ENCODE measurements around the gene ERICH6B.
"Not testable (repeated sequence)": the region's sequence is repeated elsewhere in the genome, so short reads cannot be mapped to it uniquely, and the experiment has no call there.

ERICH6B gene

GRCh38 chr13:45615501-45616101 is at the start of gene ERICH6B:
ERICH6B (minus strand) TSS chr13:45615739; CDS start chr13:45597005, 18,734 bp downstream.
- H3K9me3 ChIP-seq (ENCODE audit: severe bottlenecking), result peaks cover 7% of the 10 kb centered on the region
- peak; percentile 48 for DNase-seq
- peak within 1 kb of the TSS; percentile 12; the same call in 1 of the 2 replicates for H3K4me3 ChIP-seq (ENCODE audit: low read depth, low read length)
- H3K36me3 ChIP-seq, result no peaks in the 10 kb centered on the region
- H3K27me3 ChIP-seq (ENCODE audit: insufficient read depth, low read depth, severe bottlenecking), result peaks cover 61% of the 10 kb centered on the region
- TF ChIP-seq CTCF (IDR thresholded peaks at IDR 0.05; ENCODE audit: low read depth, low read length), result no peak
- H3K27ac ChIP-seq, result no peak within 1 kb of the TSS

GRCh38 chr13:45662903-45663302 is 47.4 kb upstream of the ERICH6B start:
- not testable (repeated sequence) for DNase-seq; H3K4me3 ChIP-seq (ENCODE audit: low read depth, low read length); H3K27me3 ChIP-seq (ENCODE audit: insufficient read depth, low read depth, severe bottlenecking); H3K27ac ChIP-seq; H3K36me3 ChIP-seq; H3K9me3 ChIP-seq (ENCODE audit: severe bottlenecking)

- no peak for DNase-seq
- H3K4me3 ChIP-seq (ENCODE audit: low read depth, low read length), result no peak overlapping the region
- H3K27ac ChIP-seq, result no peak overlapping the region
- H3K36me3 ChIP-seq, result no peaks in the 10 kb centered on the region
- H3K27me3 ChIP-seq (ENCODE audit: insufficient read depth, low read depth, severe bottlenecking), result no peaks in the 10 kb centered on the region
- no peaks in the 10 kb centered on the region for H3K9me3 ChIP-seq (ENCODE audit: severe bottlenecking)
- TF ChIP-seq CTCF (IDR thresholded peaks at IDR 0.05; ENCODE audit: low read depth, low read length), result no peak
These were observed 46.6 kb upstream of the ERICH6B start for GRCh38 chr13:45662162-45662561.

GRCh38 chr13:45660458-45660857 is 44.9 kb upstream of the ERICH6B start:
- not testable (repeated sequence) for H3K9me3 ChIP-seq (ENCODE audit: severe bottlenecking); H3K36me3 ChIP-seq; H3K27me3 ChIP-seq (ENCODE audit: insufficient read depth, low read depth, severe bottlenecking); H3K4me3 ChIP-seq (ENCODE audit: low read depth, low read length); H3K27ac ChIP-seq; DNase-seq

- no peak for TF ChIP-seq CTCF (IDR thresholded peaks at IDR 0.05; ENCODE audit: low read depth, low read length)
- H3K36me3 ChIP-seq, result no peaks in the 10 kb centered on the region
- no peak for DNase-seq
- no peak overlapping the region for H3K4me3 ChIP-seq (ENCODE audit: low read depth, low read length)
- no peaks in the 10 kb centered on the region for H3K9me3 ChIP-seq (ENCODE audit: severe bottlenecking)
- H3K27ac ChIP-seq, result no peak overlapping the region
- no peaks in the 10 kb centered on the region for H3K27me3 ChIP-seq (ENCODE audit: insufficient read depth, low read depth, severe bottlenecking)
These were observed 44.0 kb upstream of the ERICH6B start for GRCh38 chr13:45659536-45659935.

- Histone ChIP-seq H3K9me3 (ENCODE audit: severe bottlenecking) (no peaks in the 10 kb centered on the region), H3K36me3 (no peaks in the 10 kb centered on the region), H3K27me3 (ENCODE audit: insufficient read depth, low read depth, severe bottlenecking) (no peaks in the 10 kb centered on the region), H3K4me3 (ENCODE audit: low read depth, low read length) (no peak overlapping the region), H3K27ac (no peak overlapping the region)
- no peak for DNase-seq
- no peak for TF ChIP-seq CTCF (IDR thresholded peaks at IDR 0.05; ENCODE audit: low read depth, low read length)
These were observed 43.2 kb upstream of the ERICH6B start for GRCh38 chr13:45658586-45659235.
